DMS 273 treated with DMSO at 0.1 percent for 48 hours (cell line): ENCODE measurements around the gene PLIN5.

Source experiments
- DNase-seq: peaks from one replicate; lab custom pipeline; 2025; lab: John Stamatoyannopoulos, UW

Gene PLIN5

GRCh38 chr19:4505570-4506448 lies 29.2 kb downstream of the PLIN5 start:
- DNase-seq = no peak

- no peak for DNase-seq
These were observed 30.0 kb downstream of the PLIN5 start for GRCh38 chr19:4504891-4505569.

- no peak for DNase-seq
These were observed 30.7 kb downstream of the PLIN5 start for GRCh38 chr19:4504297-4504701.

- no peak for DNase-seq
These were observed 31.2 kb downstream of the PLIN5 start for GRCh38 chr19:4503825-4504170.

GRCh38 chr19:4503132-4503824 lies 31.7 kb downstream of the PLIN5 start:
- no peak for DNase-seq

- no peak for DNase-seq
These were observed 32.5 kb downstream of the PLIN5 start for GRCh38 chr19:4502282-4503131.

GRCh38 chr19:4501691-4502090 lies 33.3 kb downstream of the PLIN5 start:
- DNase-seq = no peak

GRCh38 chr19:4500841-4501591 lies 34.0 kb downstream of the PLIN5 start:
- no peak for DNase-seq

- DNase-seq = no peak
These were observed 35.2 kb downstream of the PLIN5 start for GRCh38 chr19:4499855-4500254.

- DNase-seq = no peak
These were observed 35.7 kb downstream of the PLIN5 start for GRCh38 chr19:4499318-4499717.

- DNase-seq = no peak
These were observed 36.3 kb downstream of the PLIN5 start for GRCh38 chr19:4498694-4499093.

- no peak for DNase-seq
These were observed 37.1 kb downstream of the PLIN5 start for GRCh38 chr19:4497770-4498389.

- no peak for DNase-seq
These were observed 38.7 kb downstream of the PLIN5 start for GRCh38 chr19:4496304-4496703.

- DNase-seq = no peak
These were observed 39.6 kb downstream of the PLIN5 start for GRCh38 chr19:4495471-4495870.

- DNase-seq = no peak
These were observed 40.3 kb downstream of the PLIN5 start for GRCh38 chr19:4494691-4495064.

- DNase-seq = no peak
These were observed 40.9 kb downstream of the PLIN5 start for GRCh38 chr19:4493929-4494690.

- no peak for DNase-seq
These were observed 41.7 kb downstream of the PLIN5 start for GRCh38 chr19:4493104-4493928.

GRCh38 chr19:4492337-4493103 lies 42.5 kb downstream of the PLIN5 start:
- no peak for DNase-seq
